HEK293 (cell line): ENCODE results near the gene BTNL8.

Source experiments
- MZF1 ChIP-seq: fragments of 450-650 bp; formaldehyde crosslinking; IDR thresholded peaks from 2 replicates; pipeline ENCODE4 v1.5.1; 2017; ENCODE audit warnings: missing biosample characterization, missing genetic modification characterization, borderline replicate concordance
- ZNF114 ChIP-seq: fragments of 450-650 bp; formaldehyde crosslinking; IDR thresholded peaks from 2 replicates; pipeline ENCODE4 v1.5.0; 2017; ENCODE audit warnings: missing biosample characterization, missing genetic modification characterization
- ZNF302 ChIP-seq: fragments of 450-650 bp; formaldehyde crosslinking; IDR thresholded peaks from 2 replicates; pipeline ENCODE4 v1.5.1; 2016; ENCODE audit warnings: missing biosample characterization, missing genetic modification characterization, low read depth
- ZNF335 ChIP-seq: fragments of 450-650 bp; formaldehyde crosslinking; conservative IDR thresholded peaks from 2 replicates; pipeline ENCODE4 v1.5.1; 2016; ENCODE audit warnings: missing biosample characterization, missing genetic modification characterization
- TF ChIP-seq, protein P1 (sequence below): fragments of 450-650 bp; formaldehyde crosslinking; IDR thresholded peaks from 2 replicates; pipeline ENCODE4 v1.5.1; 2016; ENCODE audit warnings: missing biosample characterization, missing genetic modification characterization
- TF ChIP-seq, protein P2 (sequence below): fragments of 450-650 bp; formaldehyde crosslinking; IDR thresholded peaks from 2 replicates; pipeline ENCODE4 v1.5.1; 2016; ENCODE audit warnings: missing biosample characterization, missing genetic modification characterization, low read depth
- TF ChIP-seq, protein P3 (sequence below): fragments of 450-650 bp; formaldehyde crosslinking; IDR thresholded peaks from 2 replicates; pipeline ENCODE4 v1.5.1; 2016; ENCODE audit warnings: missing biosample characterization, missing genetic modification characterization

DNA sequence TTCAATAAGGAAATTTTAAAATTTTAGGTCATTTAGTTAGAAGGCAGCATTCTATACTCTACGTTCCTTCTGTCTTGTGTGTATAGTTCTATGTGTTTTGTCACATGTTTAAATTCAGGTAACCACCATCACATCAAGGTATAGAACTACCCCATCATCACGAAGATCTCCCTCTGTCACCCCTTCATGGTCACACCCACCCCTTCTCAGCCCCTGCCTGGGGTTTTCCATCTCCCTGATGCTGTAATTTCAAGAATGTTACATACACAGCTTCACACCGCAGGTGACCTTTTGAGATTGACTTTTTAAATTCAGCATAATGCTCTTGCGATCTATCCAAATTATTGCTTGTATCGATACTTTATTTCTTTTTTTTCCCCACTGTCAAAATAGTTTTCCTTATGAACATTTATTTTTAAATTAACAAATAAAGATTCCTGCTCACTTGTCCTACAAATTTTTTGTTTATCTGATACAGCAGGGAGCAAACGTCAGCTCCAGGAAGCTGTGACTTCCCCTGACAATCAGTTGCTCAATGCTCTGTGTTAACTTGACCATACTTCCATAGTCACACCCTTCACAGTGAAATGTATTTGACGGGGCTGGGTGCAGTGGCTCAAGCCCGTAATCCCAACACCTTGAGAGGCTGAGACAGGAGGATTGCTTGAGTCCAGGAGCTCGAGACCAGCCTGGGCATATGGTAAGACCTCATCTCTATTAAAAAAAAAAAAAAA, 10.2 kb downstream of the BTNL8 start:
- TF ChIP-seq ZNF114 (tag by site-specific recombination), result no peak
- TF ChIP-seq, protein P1, sequence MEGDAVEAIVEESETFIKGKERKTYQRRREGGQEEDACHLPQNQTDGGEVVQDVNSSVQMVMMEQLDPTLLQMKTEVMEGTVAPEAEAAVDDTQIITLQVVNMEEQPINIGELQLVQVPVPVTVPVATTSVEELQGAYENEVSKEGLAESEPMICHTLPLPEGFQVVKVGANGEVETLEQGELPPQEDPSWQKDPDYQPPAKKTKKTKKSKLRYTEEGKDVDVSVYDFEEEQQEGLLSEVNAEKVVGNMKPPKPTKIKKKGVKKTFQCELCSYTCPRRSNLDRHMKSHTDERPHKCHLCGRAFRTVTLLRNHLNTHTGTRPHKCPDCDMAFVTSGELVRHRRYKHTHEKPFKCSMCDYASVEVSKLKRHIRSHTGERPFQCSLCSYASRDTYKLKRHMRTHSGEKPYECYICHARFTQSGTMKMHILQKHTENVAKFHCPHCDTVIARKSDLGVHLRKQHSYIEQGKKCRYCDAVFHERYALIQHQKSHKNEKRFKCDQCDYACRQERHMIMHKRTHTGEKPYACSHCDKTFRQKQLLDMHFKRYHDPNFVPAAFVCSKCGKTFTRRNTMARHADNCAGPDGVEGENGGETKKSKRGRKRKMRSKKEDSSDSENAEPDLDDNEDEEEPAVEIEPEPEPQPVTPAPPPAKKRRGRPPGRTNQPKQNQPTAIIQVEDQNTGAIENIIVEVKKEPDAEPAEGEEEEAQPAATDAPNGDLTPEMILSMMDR (tag by site-specific recombination), result no peak
- TF ChIP-seq ZNF302 (tag by site-specific recombination), result no peak
- no peak for TF ChIP-seq ZNF335 (tag by site-specific recombination)
- no peak for TF ChIP-seq MZF1 (tag by site-specific recombination)
- TF ChIP-seq, protein P2, sequence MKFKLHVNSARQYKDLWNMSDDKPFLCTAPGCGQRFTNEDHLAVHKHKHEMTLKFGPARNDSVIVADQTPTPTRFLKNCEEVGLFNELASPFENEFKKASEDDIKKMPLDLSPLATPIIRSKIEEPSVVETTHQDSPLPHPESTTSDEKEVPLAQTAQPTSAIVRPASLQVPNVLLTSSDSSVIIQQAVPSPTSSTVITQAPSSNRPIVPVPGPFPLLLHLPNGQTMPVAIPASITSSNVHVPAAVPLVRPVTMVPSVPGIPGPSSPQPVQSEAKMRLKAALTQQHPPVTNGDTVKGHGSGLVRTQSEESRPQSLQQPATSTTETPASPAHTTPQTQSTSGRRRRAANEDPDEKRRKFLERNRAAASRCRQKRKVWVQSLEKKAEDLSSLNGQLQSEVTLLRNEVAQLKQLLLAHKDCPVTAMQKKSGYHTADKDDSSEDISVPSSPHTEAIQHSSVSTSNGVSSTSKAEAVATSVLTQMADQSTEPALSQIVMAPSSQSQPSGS (tag by site-specific recombination), result no peak
- TF ChIP-seq, protein P3, sequence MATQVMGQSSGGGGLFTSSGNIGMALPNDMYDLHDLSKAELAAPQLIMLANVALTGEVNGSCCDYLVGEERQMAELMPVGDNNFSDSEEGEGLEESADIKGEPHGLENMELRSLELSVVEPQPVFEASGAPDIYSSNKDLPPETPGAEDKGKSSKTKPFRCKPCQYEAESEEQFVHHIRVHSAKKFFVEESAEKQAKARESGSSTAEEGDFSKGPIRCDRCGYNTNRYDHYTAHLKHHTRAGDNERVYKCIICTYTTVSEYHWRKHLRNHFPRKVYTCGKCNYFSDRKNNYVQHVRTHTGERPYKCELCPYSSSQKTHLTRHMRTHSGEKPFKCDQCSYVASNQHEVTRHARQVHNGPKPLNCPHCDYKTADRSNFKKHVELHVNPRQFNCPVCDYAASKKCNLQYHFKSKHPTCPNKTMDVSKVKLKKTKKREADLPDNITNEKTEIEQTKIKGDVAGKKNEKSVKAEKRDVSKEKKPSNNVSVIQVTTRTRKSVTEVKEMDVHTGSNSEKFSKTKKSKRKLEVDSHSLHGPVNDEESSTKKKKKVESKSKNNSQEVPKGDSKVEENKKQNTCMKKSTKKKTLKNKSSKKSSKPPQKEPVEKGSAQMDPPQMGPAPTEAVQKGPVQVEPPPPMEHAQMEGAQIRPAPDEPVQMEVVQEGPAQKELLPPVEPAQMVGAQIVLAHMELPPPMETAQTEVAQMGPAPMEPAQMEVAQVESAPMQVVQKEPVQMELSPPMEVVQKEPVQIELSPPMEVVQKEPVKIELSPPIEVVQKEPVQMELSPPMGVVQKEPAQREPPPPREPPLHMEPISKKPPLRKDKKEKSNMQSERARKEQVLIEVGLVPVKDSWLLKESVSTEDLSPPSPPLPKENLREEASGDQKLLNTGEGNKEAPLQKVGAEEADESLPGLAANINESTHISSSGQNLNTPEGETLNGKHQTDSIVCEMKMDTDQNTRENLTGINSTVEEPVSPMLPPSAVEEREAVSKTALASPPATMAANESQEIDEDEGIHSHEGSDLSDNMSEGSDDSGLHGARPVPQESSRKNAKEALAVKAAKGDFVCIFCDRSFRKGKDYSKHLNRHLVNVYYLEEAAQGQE (tag by site-specific recombination), result no peak
